Fibroblast of skin of abdomen (primary cell): ENCODE measurements around the gene COP1.

Source experiments
- DNase-seq: peaks from one replicate; pipeline ENCODE4 v3.0.0-alpha.2; 2013

Gene COP1

DNA sequence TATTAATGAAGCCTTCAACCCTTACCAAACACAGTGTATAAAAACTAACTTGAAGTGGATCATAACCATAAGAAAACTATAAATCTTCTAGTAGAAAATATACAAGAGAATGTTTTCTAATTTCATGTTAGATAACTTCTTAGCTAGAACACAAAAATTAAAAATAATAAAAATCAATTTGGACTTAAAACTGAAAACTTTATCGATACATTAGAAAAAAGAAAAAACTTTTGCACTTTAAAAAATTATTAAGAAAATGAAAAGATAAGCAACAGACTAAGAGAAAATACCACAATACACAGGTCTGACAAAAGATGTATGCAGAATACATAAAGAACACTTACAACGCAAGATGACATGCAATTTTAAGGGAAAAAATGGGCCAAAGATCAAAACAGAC is 8.7 kb downstream of the COP1 start:
- DNase-seq: no peak

DNA sequence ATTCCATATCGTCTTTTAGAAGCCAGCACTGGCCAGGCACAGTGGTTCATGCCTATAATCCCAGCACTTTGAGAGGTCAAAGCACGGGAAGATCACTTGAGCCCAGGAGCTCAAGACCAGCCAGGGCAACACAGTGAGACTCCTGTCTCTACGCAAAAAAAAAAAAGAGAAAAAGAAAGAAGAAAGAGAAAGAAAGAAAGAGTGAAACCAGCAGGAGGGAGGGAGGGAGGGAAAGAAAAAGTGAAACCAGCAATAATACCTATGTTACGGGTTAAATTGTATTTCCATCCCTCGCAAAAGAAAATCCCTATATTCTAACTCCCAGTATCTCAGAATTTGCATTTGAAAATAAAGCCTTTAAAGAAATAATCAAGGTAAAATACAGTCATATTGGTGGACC is 10.4 kb downstream of the COP1 start:
- no peak for DNase-seq

DNA sequence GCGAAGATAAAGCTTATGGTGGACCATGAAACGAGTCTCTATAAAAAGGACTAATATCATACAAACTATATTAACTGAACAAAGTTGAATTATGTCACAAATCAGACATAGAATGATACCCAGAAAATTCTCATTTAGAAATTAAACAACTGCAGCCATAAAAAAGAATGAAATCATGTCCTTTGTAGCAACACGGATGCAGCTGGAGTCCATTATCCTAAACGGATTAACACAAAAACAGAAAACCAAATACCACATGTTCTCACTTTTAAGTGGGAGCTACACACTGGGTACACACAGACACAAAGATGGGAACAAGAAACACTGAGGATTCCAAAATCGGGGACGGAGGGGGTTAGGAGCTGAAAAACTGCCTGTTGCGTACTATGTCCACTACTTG is 11.5 kb downstream of the COP1 start:
- no peak for DNase-seq

DNA sequence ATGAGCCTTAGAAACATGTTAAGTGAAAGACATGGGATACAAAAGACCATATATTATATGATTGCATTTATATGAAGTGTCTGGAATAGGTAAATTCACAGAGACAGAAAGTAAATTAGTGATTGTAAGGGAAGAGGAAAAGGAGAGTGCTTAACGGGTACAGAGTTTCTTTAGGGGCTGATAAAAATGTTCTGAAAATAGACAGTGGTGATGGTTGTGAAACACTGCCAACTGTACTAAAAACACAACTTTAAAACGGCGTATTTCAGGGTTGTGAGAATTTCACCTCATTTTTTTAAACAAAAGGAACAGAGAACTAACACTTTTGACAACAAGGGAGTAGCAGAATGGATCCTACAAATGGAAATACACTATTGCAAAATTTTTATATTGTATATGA is 13.4 kb downstream of the COP1 start:
- DNase-seq: no peak

DNA sequence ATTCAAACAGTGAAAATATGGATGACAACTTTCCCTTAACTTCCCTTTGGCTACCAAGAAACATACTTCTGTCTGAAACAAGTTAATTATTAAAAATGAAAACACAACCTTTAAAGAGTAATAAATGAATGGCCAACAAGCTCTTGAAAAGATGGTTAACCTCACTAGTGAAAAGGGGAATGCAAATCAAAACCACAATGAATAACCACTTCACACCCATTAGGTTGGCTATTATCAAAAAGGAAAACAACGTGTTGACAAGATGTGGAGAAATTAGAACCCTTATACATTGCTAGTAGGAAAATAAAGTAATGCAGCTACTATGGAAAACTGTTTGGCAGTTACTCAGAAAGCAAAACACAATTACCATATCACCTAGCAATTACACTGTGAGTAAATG is 14.1 kb downstream of the COP1 start:
- DNase-seq: no peak

DNA sequence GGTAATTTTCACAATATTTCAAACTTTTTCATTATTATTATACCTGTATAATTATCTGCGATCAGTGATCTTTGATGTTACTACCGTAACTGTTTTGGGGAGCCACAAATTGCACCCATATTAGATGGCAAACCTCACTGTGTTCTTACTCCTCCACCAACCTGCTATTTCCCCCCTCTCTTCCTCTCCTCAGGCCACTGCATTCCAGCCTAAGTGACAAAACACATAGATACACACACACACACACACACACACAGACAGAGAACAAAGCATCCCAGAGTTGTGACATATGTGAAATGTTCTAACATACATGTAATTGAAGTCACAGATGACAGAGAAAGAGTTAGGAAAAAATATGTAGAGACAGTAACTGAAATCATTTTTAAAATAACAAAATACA is 18.5 kb downstream of the COP1 start:
- DNase-seq: no peak

DNA sequence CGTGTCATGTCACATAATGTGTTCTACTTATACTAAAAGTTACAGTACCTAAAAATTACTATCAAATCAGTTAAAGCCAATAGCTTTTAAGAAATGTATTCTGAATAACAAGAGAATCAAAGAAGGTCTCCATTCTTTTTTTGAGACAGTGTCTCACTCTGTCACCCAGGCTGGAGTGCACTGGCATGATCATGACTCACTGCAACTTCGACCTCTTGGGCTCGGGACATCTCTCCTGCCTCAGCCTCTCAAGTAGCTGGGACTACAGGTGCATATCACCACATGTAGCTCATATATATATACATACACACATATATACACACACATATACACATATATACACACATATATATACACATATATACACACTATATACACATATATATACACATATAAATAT is 20.1 kb downstream of the COP1 start:
- DNase-seq: no peak

DNA sequence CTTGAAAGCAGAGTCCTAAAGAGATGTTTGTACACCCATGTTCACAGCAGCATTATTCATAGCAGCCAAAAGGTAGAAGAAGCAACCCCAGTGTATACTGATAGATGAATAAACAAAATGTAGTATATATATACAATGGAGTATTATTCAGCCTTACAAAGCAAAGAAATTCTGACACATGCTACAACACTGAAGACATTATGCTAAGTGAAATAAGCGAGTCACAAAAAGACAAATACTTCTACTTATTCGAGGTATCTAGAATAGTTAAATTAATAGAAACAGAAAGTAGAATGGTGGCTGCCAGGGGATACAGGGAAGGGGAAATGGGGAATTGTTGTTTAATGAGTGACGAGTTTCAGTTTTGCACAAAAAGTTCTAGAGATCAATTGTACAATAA is 23.5 kb downstream of the COP1 start:
- no peak for DNase-seq

DNA sequence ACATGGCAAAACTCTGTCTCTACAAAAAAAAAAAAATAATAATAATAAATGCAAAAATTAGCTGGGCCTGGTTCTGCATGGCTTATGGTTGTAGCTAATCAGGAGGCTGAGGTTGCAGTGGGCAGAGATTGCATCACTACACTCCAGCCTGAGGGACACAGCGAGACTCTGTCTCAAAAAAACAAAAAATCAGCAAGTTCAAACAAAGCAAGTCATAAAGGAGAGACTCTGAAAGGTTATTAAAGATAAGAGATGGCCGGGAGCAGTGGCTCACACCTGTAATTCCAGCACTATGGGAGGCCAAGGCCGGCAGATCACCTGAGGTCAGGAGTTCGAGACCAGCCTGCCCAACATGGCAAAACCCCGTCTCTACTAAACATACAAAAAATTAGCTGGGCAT is 28.8 kb downstream of the COP1 start:
- peak; percentile 2 for DNase-seq

DNA sequence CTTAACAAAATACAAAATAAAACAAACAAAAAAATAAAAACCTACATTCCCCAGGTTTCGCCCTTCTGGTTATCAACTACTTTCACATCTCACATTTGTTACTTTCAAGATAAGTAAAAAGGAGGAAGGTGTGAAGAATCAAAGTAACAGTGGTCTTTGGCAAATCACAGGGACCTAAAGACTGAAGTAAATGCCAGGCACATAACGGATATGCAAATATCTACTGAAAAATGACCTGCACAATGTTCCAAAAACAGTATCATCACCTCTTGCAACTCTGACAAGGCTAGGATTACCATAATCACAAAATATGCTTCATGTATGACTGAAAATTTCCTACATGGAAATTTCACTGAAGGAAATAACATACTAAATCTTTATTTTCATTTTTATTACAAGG is 29.3 kb downstream of the COP1 start:
- DNase-seq: no peak

DNA sequence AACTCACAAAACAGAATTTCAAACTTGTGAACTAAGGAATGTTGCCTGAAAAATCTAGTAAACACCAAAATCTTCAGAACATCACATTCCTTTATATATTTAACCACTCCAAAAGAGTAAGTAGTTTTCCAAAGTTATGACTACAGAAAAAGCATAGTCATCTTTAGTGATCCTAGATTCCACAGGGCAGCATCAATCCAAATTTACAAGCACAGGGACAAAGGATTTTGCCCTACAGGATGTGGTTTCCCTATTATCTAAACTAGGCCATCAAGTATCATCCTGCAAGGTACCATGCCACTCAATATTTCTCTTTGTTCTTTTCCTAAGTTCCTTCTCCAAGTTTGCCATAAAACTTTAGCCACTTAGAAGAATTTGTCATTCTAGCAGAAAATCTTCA is 33.0 kb downstream of the COP1 start:
- peak; percentile 1 for DNase-seq

DNA sequence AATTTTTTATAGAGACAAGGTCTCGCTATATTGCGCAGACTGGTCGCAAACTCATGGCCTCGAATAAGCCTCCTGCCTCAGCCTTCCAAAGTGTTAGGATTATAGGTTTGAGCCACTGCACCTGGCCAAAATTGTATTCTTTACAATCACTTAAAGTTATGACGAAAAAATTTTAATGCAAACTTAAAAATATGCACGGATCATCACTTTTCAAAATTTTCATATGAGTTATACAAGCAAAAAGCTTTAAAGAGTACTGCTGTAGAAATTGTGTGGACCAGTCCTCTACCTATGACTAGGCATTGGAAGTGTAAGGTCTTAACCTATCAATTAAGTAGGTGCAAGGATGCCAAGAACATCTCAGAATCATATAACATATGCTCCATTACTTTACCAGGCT is 34.9 kb downstream of the COP1 start:
- DNase-seq: no peak

DNA sequence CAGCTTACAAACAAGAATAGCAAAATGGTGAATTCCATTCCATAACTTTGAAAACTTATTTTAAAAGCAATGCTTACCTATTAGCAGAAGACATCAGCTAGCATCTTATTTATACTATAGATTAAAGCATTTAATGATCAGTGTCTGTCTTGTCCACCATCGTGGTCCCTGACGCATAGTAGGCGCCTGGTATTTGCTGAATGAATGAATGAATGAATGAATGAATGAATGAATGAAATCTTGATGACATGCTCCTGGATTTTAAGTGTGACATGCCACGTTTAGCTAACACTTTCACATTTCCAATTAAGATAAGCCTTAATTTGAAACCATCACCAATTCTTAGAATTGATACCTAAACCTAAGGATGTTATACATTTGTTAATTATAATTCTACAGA is 39.9 kb downstream of the COP1 start:
- DNase-seq: no peak

DNA sequence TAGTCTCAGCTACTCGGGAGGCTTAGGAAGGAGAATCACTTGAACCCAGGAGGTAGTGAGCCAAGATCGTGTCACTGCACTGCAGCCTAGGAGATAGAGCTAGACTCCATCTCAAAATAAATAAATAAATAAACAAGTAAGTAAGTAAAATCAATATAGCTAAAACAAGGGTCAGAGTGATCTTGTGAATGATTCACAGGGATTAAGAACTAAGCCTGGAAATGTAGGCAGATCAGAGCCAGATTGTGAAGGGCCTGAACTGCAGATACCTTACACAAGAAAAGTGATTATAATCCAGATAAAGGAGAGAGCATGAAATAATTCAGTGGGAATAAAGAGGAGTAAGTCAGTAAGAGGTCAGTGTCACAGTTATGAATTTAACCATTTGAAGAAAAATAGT is 41.5 kb downstream of the COP1 start:
- no peak for DNase-seq

DNA sequence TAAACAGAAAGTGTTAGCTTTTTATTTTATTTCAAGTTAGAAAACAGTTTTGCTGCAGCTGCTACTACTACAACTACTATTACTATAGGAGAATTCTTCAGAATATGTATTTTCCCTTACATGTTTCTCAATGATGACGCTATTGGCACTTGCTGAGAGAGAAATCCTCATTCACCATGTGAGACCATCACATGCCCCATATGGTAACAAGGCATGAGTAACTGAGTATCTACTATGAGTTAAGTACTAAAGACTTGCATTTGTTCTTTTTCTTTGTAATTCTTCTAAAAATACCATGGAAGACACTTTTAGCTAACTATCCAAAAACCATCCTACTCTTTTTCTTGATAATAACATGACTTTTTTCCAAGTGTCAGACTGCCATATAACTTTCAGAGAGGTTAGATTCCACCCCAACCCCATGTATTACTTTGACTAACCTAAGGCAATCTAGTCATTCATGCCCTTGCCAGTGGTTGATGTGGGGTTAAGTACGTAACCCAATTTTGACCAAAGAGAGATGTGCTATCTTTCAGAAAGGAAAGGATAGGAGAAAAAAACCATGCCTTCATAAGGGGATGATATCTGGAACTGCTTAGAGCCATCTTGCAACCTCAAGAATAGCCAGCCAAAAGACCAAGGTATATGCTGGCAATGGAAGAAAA is 42.9 kb downstream of the COP1 start:
- no peak for DNase-seq

DNA sequence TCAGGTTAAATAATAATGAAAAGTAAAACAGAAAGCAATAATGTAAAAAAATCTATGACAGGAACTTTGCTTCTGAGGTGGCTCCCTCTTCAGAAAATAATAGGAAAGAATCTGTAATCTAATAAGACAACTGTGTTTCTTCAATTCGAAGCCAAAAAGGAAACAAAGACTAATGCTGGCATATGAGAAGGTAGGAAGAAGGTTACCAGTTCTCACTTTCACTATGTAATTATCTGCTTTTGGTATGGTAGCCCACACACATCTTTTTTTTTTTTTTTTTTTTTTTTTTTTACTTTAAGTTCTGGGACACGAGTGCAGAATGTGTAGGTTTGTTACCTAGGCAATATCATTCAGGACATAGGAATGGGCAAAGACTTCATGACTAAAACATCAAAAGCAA is 47.1 kb downstream of the COP1 start:
- DNase-seq: no peak

DNA sequence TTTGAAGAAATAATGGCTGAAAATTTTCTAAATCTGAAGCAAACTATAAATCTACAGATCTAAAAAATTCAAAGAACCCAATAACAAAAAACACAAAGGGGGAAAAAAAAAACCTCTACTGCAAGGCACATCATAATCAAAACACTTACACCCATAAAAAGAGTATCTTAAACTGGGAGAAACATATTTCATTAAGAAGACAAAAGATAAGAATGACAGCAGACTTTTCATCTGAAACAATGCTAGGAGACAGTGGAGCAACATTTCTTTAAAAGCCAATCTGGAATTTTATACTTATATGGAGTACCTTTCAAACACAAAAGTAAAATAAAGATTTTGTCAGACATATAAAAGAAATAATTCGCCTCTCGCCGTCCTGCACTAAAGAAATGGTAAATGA is 49.1 kb downstream of the COP1 start:
- no peak for DNase-seq

DNA sequence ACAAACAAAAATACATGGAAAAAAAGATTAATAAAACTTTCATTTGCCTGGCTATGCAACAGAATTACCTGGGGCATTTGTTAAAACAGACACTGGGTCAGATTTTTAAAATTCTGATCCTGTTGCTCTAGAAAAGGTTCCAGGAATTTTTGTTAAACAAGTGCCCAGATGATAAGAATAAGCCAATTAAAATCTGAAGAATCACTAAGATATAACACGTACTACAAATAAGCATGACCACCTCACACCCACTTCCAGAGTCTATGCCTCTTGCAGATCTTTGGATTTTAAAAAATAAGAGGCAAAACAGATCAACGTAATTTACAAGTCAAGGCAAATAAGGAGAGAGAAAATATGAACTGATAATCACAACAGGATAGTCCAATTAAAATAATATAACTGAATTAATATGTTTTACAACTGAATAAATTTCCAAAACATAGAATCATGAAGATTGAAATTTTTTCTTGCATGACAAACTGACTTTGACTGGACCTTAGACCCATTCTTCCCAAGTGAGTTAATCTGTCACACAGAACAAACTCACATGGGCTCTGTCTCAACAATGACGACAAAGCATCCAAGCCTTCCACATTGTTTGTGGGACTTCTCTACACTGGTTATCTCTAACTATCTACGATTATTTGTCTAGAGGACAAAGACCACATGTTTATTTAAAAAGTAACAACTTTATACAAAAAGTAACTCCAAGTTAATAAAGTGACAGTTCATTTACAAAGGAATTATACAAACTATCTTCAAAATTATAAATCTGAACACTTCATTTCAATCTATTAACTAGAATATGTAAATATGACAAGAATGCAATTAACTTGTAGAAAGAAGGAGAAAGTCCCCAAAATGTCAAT is 56.9 kb downstream of the COP1 start:
- DNase-seq: no peak

DNA sequence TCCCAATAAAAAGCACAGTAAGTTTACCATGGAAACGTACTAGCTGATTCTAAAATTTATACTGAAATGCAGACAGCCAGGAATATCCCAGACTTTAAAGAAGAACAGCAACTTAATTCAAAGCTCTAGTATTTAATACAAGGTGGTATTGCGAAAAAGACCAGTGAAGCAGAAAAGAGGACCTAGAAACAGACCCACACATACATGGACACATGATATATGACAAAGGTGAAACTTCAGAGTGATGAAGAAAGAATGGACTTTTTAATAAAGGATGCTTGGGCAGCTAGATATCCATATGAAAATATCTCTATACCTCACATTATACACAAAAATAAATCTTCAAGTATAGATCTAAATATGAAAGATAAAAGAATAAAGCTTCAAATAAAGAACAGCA is 62.6 kb downstream of the COP1 start:
- DNase-seq: no peak

DNA sequence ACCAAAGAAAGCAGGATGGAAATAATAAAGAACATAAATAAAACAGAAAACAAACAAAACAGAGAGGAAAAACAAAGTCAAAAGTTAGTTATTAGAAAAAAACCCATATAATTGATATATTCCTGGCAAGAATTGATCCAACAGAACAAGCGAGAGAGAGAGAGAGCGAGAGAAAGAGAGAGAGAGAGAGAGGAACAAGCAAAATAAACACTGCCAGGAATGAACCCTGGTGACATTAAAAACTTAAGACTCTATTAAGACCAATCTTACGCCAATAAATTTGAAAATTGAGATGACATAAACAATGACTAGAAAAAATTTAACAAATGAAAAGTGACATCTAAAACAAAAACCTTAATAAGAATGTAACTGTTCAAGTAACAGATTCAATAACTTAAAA is 64.1 kb downstream of the COP1 start:
- DNase-seq: no peak

DNA sequence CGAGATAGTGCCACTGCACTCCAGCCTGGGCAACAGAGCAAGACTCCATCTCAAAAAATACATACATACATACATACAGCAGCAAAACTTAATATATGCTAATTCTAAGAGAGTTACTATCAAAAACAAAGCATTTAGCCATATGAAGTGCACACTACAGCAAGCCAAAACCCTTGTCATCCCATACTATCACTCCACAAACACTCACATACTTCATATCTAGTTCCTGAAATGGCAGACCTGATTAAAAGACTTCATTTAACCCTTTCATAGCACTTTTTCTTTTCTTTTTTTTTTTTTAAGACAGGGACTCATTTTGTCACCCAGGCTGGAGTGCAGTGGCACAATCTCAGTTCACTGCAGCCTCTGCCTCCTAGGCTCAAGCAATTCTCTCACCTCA is 65.6 kb downstream of the COP1 start:
- no peak for DNase-seq

DNA sequence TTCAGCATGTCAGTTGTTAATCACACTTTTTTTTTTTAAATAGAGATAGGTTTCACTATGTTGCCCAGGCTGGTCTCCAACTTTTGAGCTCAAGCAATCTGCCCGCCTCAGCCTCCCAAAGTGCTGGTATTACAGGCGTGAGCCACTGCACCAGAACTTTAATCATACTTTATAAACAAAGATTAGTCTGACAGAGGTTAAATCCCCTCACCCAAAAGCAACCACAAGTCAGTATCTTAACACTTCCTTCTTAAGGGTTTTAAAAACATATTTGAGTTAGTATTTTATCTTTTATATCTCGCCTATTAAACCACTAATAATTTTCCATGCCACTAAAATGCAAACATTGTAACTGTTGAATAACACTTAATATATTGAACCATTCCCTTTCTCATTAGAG is 70.2 kb downstream of the COP1 start:
- DNase-seq: no peak

DNA sequence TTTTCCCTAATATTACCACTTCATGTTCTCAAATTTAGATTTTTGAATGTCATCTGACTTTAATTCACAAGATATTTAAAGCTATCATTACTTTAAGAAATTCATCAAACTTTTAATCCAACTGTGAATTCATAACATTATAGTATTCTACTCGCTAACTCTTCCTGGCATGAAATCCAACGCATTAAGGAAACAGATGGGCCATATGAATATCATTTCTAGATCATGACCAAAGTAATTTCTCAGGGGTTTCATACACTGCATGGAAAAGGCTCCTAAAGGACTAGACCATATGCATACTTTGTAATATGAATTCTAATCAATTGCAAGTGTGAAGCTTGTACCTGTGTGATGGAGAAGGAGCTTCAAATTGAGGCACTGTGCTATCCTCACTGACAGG is 72.4 kb downstream of the COP1 start:
- DNase-seq: no peak

DNA sequence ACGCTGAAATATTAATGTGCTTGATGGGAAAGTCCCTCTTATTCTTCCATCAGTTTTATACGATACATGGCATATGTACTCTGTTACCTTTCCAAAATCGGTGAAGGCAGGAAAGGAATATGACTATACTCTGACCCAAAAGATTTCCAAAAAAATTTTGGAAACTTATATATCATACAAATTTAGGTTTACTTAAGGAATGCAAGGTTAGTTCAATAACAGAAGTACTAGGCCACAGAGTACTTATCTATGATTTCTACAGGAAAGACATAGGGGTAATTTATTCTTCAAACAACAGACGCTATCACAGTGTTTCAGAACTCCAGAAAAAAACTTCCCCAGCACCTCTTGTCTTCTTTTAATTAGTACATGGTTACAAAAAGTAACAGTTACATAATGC is 84.8 kb downstream of the COP1 start:
- no peak for DNase-seq

DNA sequence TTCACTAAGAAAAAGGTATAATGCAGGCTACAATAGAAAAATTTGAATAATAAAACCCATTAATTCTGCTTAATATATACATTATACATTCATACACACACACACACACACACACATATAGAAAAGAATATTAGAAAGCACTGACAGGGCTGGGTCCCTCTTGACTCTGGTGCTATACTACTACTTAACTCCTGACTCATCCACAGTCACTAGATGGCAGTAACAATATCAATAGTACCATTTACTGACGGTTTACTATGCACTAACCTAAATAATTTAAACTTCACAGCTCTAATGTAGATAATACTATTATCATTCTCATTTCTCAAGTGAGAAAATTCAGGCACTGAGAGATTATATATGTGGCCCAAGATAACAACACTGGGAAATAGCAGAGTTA is 87.5 kb downstream of the COP1 start:
- peak; percentile 12 for DNase-seq
